Liver (tissue), 9 donors: ENCODE results near the gene MPZL2. TPM values are rescaled to one million over a fixed set of nuclear protein-coding genes. Genes with fewer than 3 reads are reported as not detected.

ENCODE experiments used
- DNase-seq: peaks from one replicate; pipeline ENCODE4 v3.0.0-alpha.2; 2017; ENCODE audit warnings: low spot score
- H3K27ac ChIP-seq, 2 donors: one replicate each; pipeline ENCODE4 v1.7.0; 2013; ENCODE audit warnings: inconsistent platforms in 2 of 2, low read length in 2 of 2, control low read depth in 1 of 2, low read depth in 1 of 2, mild to moderate bottlenecking in 1 of 2
- H3K27me3 ChIP-seq, 4 donors: one replicate each; pipeline versions ENCODE4 v1.6.1 to v1.7.0; 2013; ENCODE audit warnings: low read length in 3 of 4, inconsistent platforms in 1 of 4, mild to moderate bottlenecking in 1 of 4, moderate library complexity in 1 of 4; ENCODE audit not compliant: control insufficient read depth in 4 of 4, insufficient read depth in 4 of 4
- H3K36me3 ChIP-seq, 4 donors: one replicate each; pipeline versions ENCODE4 v1.6.1 to v1.7.0; 2013; ENCODE audit warnings: low read length in 3 of 4, mild to moderate bottlenecking in 3 of 4, low read depth in 1 of 4, moderate library complexity in 1 of 4; ENCODE audit not compliant: control insufficient read depth in 4 of 4, insufficient read depth in 3 of 4
- H3K4me1 ChIP-seq, 4 donors: one replicate each; pipeline versions ENCODE4 v1.6.1 to v1.7.0; 2013; ENCODE audit warnings: low read length in 3 of 4, mild to moderate bottlenecking in 3 of 4, moderate library complexity in 1 of 4; ENCODE audit not compliant: control insufficient read depth in 4 of 4, insufficient read depth in 4 of 4
- H3K4me3 ChIP-seq, 3 donors: one replicate each; pipeline versions ENCODE4 v1.6.1 to v1.7.0; 2013; ENCODE audit warnings: low read length in 3 of 3, control low read depth in 1 of 3, low read depth in 1 of 3, mild to moderate bottlenecking in 1 of 3
- H3K9ac ChIP-seq, 2 donors: one replicate each; pipeline ENCODE4 v1.7.0; 2013; ENCODE audit warnings: low read length in 2 of 2, mild to moderate bottlenecking in 2 of 2, moderate library complexity in 2 of 2, control low read depth in 1 of 2, low read depth in 1 of 2
- H3K9me3 ChIP-seq, 4 donors: one replicate each; pipeline versions ENCODE4 v1.6.1 to v1.7.0; 2013; ENCODE audit warnings: low read length in 3 of 4; ENCODE audit not compliant: control insufficient read depth in 4 of 4
- EGR1 ChIP-seq, 2 donors: IDR thresholded peaks; 2 replicates each; pipeline ENCODE4 v1.6.1; 2016 to 2018; ENCODE audit warnings: antibody characterized with exemption in 2 of 2, low read depth in 2 of 2
- FOXA1 ChIP-seq: IDR thresholded peaks from 2 replicates; pipeline ENCODE4 v1.6.1; 2016; ENCODE audit warnings: antibody characterized with exemption
- FOXA2 ChIP-seq: IDR thresholded peaks from 2 replicates; pipeline ENCODE4 v1.6.1; 2016; ENCODE audit warnings: antibody characterized with exemption
- GABPA ChIP-seq, 2 donors: IDR thresholded peaks in 1 of 2; conservative IDR thresholded peaks in 1 of 2; 2 replicates each; pipeline ENCODE4 v1.6.1; 2016; ENCODE audit warnings: antibody characterized with exemption in 2 of 2, mild to moderate bottlenecking in 1 of 2, moderate library complexity in 1 of 2
- HNF4A ChIP-seq, 2 donors: conservative IDR thresholded peaks; 2 replicates each; pipeline ENCODE4 v1.6.1; 2016; ENCODE audit warnings: antibody characterized with exemption in 2 of 2, mild to moderate bottlenecking in 2 of 2
- HNF4G ChIP-seq: IDR thresholded peaks from 2 replicates; pipeline ENCODE4 v1.6.1; 2016; ENCODE audit warnings: antibody characterized with exemption
- JUND ChIP-seq, 2 donors: IDR thresholded peaks; 2 replicates each; pipeline ENCODE4 v1.6.1; 2016; ENCODE audit warnings: antibody characterized with exemption in 2 of 2
- NR2F2 ChIP-seq: IDR thresholded peaks from 2 replicates; pipeline ENCODE4 v1.6.1; 2016; ENCODE audit warnings: antibody characterized with exemption
- RAD21 ChIP-seq, 2 donors: IDR thresholded peaks; 2 replicates each; pipeline ENCODE4 v1.6.1; 2016; ENCODE audit warnings: antibody characterized with exemption in 2 of 2, mild to moderate bottlenecking in 2 of 2
- RXRA ChIP-seq, 2 donors: IDR thresholded peaks; 2 replicates each; pipeline ENCODE4 v1.6.1; 2017 to 2018; ENCODE audit warnings: antibody characterized with exemption in 2 of 2, mild to moderate bottlenecking in 1 of 2
- SP1 ChIP-seq: IDR thresholded peaks from 2 replicates; pipeline ENCODE4 v1.6.1; 2018; ENCODE audit warnings: antibody characterized with exemption, mild to moderate bottlenecking
- TAF1 ChIP-seq: conservative IDR thresholded peaks from 2 replicates; pipeline ENCODE4 v1.6.1; 2016; ENCODE audit warnings: antibody characterized with exemption, mild to moderate bottlenecking
- YY1 ChIP-seq: IDR thresholded peaks from 2 replicates; pipeline ENCODE4 v1.6.1; 2016; ENCODE audit warnings: antibody characterized with exemption, mild to moderate bottlenecking
- ZBTB33 ChIP-seq: IDR thresholded peaks from 2 replicates; pipeline ENCODE4 v1.6.1; 2016; ENCODE audit warnings: antibody characterized with exemption
- WGBS: extraction: QIAGEN DNeasy Blood & Tissue Kit; methylation state at CpG from one replicate; pipeline ENCODE4 v1.1.7; 2013; 5-methylcytosine and 5-hydroxymethylcytosine counted together
- polyA plus RNA-seq, 2 donors: library from polyadenylated mRNA; stranded (reverse) in 1 of 2; unstranded in 1 of 2; fragments of 200-250 nt in 1 of 2; fragments of >200 nt in 1 of 2; fragmentation: Nextera tagmentation in 1 of 2; extraction: Ambion mirVana in 1 of 2; gene quantifications; one replicate each; pipeline versions ENCODE4 v1.2.1 to v1.2.3, GENCODE V29; 2013 to 2015
- total RNA-seq, 2 donors: library from RNA; depleted of rRNA; stranded (reverse); fragments of >200 nt; gene quantifications; one replicate each; pipeline ENCODE4 v1.2.3, GENCODE V29; 2014
- TF ChIP-seq, protein P1 (sequence below): IDR thresholded peaks from 2 replicates; pipeline ENCODE4 v1.6.1; 2016; ENCODE audit warnings: antibody characterized with exemption
- TF ChIP-seq, protein P2 (sequence below): fragments of 150-350 bp; IDR thresholded peaks from 2 replicates; pipeline ENCODE4 v1.5.1; 2017; ENCODE audit warnings: improper control_type of control experiment, low read depth, low read length; ENCODE audit not compliant: missing input control
- TF ChIP-seq, protein P3 (sequence below): IDR thresholded peaks from 2 replicates; pipeline ENCODE4 v1.6.1; 2016; ENCODE audit warnings: antibody characterized with exemption
- donor health status: healthy.
- donor health status: healthy.
- donor health status: healthy.
- donor health status: healthy.
- donor health status: healthy.

Gene MPZL2
- total and polyA plus RNA-seq, 4 donors, result 8.4 to 17.2 (median 11.9) TPM

GRCh38 chr11:118291477-118292135 lies 27.5 kb upstream of the MPZL2 start:
- TF ChIP-seq SP1 (no peak), ZBTB33 (no peak), YY1 (no peak), EGR1 (IDR thresholded peaks at IDR 0.05; ENCODE audit: low read depth in 2 of 2) (no peak), RAD21 (IDR thresholded peaks at IDR 0.05) (no peak), GABPA (IDR thresholded peaks at IDR 0.05 in 1 of 2, conservative IDR thresholded peaks at IDR 0.05 in 1 of 2) (no peak), HNF4A (conservative IDR thresholded peaks at IDR 0.05) (no peak), JUND (IDR thresholded peaks at IDR 0.05) (no peak), RXRA (IDR thresholded peaks at IDR 0.05) (no peak)
- TF ChIP-seq, protein P1, sequence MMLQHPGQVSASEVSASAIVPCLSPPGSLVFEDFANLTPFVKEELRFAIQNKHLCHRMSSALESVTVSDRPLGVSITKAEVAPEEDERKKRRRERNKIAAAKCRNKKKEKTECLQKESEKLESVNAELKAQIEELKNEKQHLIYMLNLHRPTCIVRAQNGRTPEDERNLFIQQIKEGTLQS, result no peak
- TF ChIP-seq, protein P2, sequence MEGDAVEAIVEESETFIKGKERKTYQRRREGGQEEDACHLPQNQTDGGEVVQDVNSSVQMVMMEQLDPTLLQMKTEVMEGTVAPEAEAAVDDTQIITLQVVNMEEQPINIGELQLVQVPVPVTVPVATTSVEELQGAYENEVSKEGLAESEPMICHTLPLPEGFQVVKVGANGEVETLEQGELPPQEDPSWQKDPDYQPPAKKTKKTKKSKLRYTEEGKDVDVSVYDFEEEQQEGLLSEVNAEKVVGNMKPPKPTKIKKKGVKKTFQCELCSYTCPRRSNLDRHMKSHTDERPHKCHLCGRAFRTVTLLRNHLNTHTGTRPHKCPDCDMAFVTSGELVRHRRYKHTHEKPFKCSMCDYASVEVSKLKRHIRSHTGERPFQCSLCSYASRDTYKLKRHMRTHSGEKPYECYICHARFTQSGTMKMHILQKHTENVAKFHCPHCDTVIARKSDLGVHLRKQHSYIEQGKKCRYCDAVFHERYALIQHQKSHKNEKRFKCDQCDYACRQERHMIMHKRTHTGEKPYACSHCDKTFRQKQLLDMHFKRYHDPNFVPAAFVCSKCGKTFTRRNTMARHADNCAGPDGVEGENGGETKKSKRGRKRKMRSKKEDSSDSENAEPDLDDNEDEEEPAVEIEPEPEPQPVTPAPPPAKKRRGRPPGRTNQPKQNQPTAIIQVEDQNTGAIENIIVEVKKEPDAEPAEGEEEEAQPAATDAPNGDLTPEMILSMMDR, result no peak
- TF ChIP-seq, protein P3, sequence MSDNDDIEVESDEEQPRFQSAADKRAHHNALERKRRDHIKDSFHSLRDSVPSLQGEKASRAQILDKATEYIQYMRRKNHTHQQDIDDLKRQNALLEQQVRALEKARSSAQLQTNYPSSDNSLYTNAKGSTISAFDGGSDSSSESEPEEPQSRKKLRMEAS, result no peak
- Histone ChIP-seq H3K4me3 (no peak overlapping the region), H3K9ac (no peak overlapping the region), H3K27me3 (no peaks in the 10 kb centered on the region), H3K9me3 (no peaks in the 10 kb centered on the region), H3K36me3 (no peaks in the 10 kb centered on the region), H3K4me1 (peaks cover 0 to 7% (median 1%) of the 10 kb centered on the region in 4 donors), H3K27ac (no peak overlapping the region)
- no peak for DNase-seq
- 71% methylated on average over 9 of the region's 9 CpGs for WGBS

DNA sequence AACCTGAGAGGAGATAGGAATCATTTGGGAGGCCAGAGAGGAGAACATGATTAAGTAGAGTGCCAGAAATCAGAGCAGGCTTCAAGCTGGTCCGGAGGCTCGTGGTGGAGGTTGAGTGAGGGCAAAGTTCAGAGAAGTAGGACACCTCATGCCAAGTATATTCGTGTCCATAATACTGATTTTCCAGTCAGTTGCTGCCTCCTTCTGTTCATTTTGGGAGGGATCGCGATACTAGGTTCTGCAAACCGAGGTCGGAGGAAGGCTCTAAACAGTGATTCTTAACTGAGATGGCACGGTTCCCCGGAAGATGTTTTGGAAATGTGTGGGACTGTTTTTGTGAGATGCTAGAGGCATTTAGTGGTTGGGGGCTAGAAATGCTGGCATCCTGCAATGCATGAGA lies 26.8 kb upstream of the MPZL2 start:
- WGBS, result 9% methylated on average over 9 of the region's 9 CpGs
- H3K27ac ChIP-seq, result no peak overlapping the region
- no peak for DNase-seq
- peaks cover 0 to 7% (median 1%) of the 10 kb centered on the region in 4 donors for H3K4me1 ChIP-seq
- no peak overlapping the region for H3K9ac ChIP-seq
- H3K9me3 ChIP-seq, result no peaks in the 10 kb centered on the region
- H3K36me3 ChIP-seq, result no peaks in the 10 kb centered on the region
- no peak overlapping the region for H3K4me3 ChIP-seq
- H3K27me3 ChIP-seq, result no peaks in the 10 kb centered on the region
- no peak for TF ChIP-seq ZBTB33
- no peak for TF ChIP-seq FOXA1
- TF ChIP-seq EGR1 (IDR thresholded peaks at IDR 0.05; ENCODE audit: low read depth in 2 of 2), result no peak
- TF ChIP-seq NR2F2, result peak; percentile 64
- peak; percentile 97 for TF ChIP-seq RAD21 (IDR thresholded peaks at IDR 0.05)
- no peak for TF ChIP-seq GABPA (IDR thresholded peaks at IDR 0.05 in 1 of 2, conservative IDR thresholded peaks at IDR 0.05 in 1 of 2)
- peak; percentile 85 to 88 for TF ChIP-seq HNF4A (conservative IDR thresholded peaks at IDR 0.05)
- no peak for TF ChIP-seq FOXA2
- peak; percentile 68 for TF ChIP-seq HNF4G
- no peak for TF ChIP-seq TAF1
- peak; percentile 17 for TF ChIP-seq YY1
- TF ChIP-seq SP1, result peak; percentile 41
- TF ChIP-seq, protein P2, result peak; percentile 71
- TF ChIP-seq JUND (IDR thresholded peaks at IDR 0.05), result no peak
- TF ChIP-seq, protein P1, result peak; percentile 59
- TF ChIP-seq, protein P3, result peak; percentile 74
